Activated CD4-positive, CD25-positive, alpha-beta regulatory T cell (primary cell): ENCODE results near the gene EVI2A.

ENCODE experiments used
- DNase-seq, 4 experiments: peaks; one replicate each; lab custom pipeline; 2025; lab: John Stamatoyannopoulos, UW

The EVI2A gene

GRCh38 chr17:31273516-31273915, 47.9 kb downstream of the EVI2A start:
- no peak for DNase-seq

DNA sequence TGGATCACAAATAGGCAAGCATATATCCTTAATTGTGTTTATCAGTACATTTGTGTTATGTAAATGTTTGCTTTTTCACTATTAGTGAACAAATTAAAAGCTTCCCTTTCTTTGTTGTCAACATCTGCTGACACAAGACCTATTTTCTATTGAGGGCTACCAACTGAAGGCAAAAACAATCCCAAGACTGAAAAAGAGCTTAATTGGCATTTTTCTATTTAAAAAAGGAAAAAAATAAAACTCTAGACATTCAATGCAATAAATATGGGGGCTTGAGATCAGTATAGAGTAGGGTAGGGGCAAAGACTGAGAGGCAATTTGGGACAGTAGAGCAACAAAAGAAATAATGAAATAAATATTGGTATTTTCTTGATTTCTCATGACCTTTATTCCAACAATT, 48.6 kb downstream of the EVI2A start:
- no peak for DNase-seq

GRCh38 chr17:31272236-31272635, 49.2 kb downstream of the EVI2A start:
- no peak for DNase-seq

GRCh38 chr17:31269578-31269983, 51.8 kb downstream of the EVI2A start:
- DNase-seq: no peak

- no peak for DNase-seq
These were observed 52.3 kb downstream of the EVI2A start for GRCh38 chr17:31269036-31269577.
